Ecto neural progenitor cell (in vitro differentiated cells): ENCODE data around the gene YAP1.

Experiments
- DNase-seq: peaks from one replicate; pipeline ENCODE4 v3.0.0-alpha.2; 2018; ENCODE audit warnings: low spot score

The YAP1 gene

DNA sequence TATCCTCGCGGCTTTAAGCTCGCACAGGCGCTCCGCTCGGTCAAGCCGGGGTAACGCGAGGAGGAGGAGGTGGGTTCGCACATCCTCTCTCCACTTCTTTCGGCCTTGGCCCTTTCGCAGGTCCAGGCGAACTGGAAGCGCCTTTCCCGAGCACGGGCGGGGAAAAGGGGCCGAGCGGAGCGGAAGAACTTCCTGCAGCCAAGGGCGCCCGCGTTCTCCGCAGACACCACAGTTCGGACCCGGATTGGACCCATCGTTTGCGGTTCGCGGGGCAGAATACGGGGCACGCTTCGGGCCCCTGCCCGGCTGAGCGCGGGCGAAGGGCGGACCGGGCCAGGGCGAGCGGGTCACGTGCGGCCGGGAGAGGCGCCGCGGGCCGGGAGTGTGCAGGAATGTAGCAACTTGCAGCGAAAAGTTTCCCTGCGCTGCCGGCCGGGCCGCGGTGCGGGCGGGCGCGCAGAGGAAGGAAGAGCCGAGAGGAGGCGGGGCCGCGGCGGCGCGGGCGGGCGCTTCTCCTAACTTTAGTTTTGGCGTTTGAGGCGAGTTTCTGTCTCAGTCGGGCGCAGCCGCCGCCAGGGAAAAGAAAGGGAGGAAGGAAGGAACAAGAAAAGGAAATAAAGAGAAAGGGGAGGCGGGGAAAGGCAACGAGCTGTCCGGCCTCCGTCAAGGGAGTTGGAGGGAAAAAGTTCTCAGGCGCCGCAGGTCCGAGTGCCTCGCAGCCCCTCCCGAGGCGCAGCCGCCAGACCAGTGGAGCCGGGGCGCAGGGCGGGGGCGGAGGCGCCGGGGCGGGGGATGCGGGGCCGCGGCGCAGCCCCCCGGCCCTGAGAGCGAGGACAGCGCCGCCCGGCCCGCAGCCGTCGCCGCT is at the start of gene YAP1:
Gene YAP1, plus strand, starts transcription at position 552 of the 865 bp plus-strand sequence. CDS start 402 bp downstream, outside the sequence.
- DNase-seq, result peak; percentile 91

- DNase-seq, result no peak
Measured at GRCh38 chr11:102061276-102061675, 49.0 kb upstream of the YAP1 start.

DNA sequence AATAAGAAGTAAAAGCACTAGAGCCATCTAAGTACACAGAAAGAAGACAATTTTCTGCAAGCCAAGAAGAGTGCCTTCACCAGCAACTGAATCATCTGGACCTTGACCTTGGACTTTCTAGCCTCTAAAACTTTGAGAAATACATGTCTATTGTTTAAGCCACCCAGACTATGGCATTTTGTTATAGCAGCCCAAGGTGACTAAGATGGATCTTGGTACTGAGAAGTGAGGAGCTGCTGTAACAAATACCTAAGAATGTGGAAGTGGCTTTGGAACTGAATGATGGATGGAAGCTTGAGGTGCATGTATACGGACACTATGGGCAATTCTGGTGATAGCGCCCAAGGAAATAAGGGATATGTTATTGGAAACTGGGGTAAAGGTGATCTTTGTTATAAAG is 48.1 kb upstream of the YAP1 start:
- no peak for DNase-seq

DNA sequence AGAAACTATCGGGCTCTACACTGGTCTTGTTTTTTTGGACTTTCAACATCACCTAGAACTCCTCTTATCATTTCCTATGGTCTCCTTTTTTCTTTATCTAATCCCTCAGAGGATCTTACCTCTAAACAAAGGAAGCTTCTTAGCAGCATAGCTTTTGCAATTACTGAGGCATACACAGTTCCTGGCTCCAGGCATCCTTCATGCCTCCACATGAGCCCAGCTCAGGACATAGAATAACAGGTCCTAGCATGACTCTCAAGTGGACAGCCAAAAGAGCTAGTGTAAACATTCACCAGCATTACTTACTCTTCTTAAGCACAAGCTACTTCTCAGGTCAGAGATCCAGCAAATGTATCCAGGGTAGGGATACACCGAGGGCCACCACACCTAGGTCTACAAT is 45.9 kb upstream of the YAP1 start:
- DNase-seq, result no peak

GRCh38 chr11:102070766-102071165 is 39.5 kb upstream of the YAP1 start:
- no peak for DNase-seq

DNA sequence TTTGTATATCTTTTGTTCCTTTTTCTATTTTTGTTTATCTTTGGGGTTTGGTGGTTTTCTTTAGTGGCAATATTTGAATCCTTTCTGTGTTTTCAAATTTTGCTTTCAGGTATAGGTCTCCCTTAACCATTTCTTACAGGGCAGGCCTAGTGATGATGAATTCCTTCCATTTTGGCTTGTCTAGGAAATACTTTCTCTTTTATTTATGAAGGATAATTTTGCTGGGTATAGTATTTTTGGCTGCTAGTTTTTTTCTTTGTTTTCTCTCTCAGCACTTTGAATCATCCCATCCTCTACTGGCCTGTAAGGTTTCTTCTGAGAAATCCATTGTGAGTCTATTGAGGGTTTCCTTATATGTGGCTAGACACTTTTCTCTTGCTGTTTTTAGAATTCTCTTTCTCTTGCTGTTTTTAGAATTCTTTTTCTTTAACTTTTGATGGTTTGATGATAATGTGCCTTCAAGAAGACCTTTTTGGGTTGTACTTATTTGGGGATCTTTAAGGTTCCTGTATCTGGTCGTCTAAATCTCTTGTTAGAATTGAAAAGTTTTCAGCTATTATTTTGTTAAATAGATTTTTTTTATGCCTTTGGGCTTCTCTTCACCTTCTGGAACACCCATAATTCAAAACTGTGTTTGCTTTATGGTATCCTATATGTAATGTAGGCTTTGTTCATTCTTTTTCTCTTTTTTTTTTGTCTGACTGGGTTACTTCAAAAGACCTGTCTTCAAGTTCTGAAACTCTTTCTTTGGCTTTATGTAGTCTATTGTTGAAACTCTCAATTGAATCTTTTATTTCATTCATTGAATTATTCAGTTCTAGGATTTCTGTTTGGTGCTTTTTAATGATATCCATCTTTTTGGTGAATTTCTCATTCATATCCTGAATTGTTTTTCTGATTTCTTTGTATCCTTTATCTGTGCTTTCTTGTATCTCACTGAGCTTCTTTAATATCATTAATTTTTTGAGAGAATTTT is 38.5 kb upstream of the YAP1 start:
- no peak for DNase-seq

DNA sequence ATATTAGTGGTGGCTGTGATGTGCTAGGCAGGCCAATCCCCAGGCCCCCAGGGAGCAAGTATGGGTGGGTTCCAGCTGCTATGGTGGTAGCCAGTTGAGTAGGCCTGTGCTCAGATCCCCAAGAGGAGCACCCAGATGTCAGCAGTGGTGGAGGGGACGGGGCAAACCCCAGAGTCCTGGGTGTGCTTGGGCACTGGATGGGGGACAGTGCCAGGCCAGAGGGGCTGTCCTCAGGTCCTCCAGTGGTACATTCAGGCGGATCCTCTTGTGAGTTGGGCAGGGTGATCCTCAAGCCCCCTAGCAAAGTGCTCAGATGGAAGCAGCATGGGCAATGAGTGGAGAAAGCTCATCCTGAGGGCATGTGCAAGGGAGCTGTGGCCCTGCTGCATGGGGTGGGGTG is 37.0 kb upstream of the YAP1 start:
- no peak for DNase-seq

- no peak for DNase-seq
Measured at GRCh38 chr11:102079625-102080024, 30.6 kb upstream of the YAP1 start.

DNA sequence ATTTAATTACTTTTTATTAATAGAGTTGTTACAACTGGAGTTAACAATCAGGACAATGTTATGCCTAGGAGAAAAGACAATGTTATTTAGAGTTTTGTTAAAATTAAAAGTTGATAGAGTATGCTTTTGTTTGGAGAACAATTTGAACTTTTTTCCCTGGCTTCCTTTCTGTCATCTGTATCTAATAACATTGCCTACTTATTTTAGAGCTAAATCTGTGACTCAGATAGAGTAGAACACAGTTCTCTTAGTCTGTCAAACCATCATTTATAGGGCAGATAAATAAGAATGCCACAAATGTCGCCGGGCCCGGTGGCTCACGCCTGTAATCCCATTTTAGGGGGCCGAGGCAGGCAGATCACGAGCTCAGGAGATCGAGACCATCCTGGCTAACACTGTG is 28.9 kb upstream of the YAP1 start:
- DNase-seq, result no peak

GRCh38 chr11:102085864-102086551 is 24.2 kb upstream of the YAP1 start:
- no peak for DNase-seq

GRCh38 chr11:102097186-102097585 is 13.1 kb upstream of the YAP1 start:
- no peak for DNase-seq

- no peak for DNase-seq
Measured at GRCh38 chr11:102099755-102100154, 10.5 kb upstream of the YAP1 start.

GRCh38 chr11:102108734-102109440 is 1.4 kb upstream of the YAP1 start:
- DNase-seq, result no peak

- no peak for DNase-seq
Measured at GRCh38 chr11:102110761-102111010, 439 bp downstream of the YAP1 start.

- peak; percentile 95 for DNase-seq
Measured at GRCh38 chr11:102111011-102111786, 952 bp downstream of the YAP1 start.

GRCh38 chr11:102111787-102112508 is 1.7 kb downstream of the YAP1 start:
- DNase-seq, result no peak

- DNase-seq, result no peak
Measured at GRCh38 chr11:102112509-102112821, 2.2 kb downstream of the YAP1 start.

GRCh38 chr11:102114032-102114431 is 3.8 kb downstream of the YAP1 start:
- no peak for DNase-seq

GRCh38 chr11:102115557-102115956 is 5.3 kb downstream of the YAP1 start:
- DNase-seq, result no peak

- no peak for DNase-seq
Measured at GRCh38 chr11:102116453-102117205, 6.4 kb downstream of the YAP1 start.
